Inflammatory macrophage treated with lipopolysaccharide for 1 hour (primary cell): ENCODE results near the gene ARL15.

Experiments
- DNase-seq, 2 donors: peaks; one replicate each; pipeline ENCODE4 v3.0.0-alpha.2; 2020 to 2022

ARL15 gene

GRCh38 chr5:54282876-54283275, 27.5 kb downstream of the ARL15 start:
- no peak for DNase-seq

GRCh38 chr5:54281960-54282692, 28.2 kb downstream of the ARL15 start:
- no peak for DNase-seq

GRCh38 chr5:54279960-54280359, 30.4 kb downstream of the ARL15 start:
- no peak for DNase-seq

GRCh38 chr5:54278979-54279717, 31.2 kb downstream of the ARL15 start:
- DNase-seq, result no peak

DNA sequence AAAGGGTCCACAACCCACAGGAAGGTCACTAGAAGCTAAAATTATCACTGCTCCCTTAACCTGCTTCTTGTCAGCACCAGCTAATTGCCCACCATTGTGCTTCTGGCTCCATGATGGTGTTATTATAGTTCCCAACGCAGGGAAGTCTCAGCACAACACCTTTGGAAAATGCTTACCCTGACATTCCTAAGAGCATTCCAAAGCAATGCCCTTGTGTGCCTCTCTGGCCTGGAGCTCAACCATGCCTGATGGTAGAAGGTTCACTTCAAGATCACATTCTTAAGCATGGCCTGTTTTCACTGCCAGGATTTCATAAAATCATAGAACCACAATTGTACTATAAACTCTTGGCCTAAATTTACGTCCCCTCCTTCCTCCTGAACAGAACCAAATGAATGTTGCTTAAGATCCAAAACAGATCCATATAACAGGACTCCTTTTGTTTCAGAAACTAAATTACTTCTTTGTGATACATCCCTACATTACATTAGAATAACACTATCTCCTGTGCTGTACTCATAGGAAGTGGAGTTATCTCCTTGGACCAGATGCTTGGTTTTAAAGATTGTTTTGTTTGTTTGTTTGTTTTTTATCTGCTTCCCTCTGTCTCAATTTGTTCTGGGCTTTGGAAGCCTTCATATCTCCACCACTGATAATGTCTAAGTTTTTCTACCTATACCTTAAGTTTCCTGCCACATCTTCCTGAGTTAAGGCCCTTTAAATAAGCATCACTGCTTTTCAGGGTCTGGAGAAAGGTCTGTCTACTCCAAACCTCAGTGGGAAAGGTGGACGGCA, 32.1 kb downstream of the ARL15 start:
- DNase-seq, result no peak

DNA sequence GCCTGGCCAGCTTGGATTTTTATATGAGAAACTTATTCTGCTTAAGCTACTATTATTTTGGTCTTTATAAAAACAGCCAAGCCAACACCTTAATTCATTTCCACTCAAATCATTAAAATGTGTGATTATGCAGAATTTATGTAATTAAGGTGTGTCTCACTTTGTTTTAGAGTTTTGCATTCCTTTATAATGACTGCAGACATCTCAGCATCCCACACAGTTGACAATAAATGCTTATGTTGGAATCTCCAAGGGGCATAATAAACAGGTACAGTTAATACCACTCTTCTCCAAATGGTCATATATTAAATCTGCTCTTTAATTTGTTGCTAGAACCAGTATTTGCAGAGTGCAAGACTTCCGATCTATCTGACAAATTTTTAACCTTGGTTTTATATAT, 34.3 kb downstream of the ARL15 start:
- no peak for DNase-seq

DNA sequence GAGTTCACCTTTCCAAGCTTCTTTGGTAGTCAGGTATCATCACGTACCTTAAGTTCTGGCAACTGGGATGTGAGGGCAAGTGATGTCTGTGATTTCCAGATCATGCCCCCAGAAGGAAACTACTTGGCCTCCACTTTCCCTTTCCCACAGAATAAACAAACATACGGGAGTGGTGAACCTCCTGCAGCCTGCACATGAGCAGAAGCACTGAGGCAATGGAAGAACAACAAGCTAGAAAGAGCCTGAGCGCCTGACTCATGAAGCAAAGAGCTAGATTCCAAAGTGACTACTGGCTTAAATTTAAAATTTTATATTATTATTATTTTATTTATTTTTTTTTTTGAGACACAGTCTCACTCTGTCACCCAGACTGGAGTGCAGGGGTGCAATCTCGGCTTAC, 35.0 kb downstream of the ARL15 start:
- DNase-seq, result no peak

DNA sequence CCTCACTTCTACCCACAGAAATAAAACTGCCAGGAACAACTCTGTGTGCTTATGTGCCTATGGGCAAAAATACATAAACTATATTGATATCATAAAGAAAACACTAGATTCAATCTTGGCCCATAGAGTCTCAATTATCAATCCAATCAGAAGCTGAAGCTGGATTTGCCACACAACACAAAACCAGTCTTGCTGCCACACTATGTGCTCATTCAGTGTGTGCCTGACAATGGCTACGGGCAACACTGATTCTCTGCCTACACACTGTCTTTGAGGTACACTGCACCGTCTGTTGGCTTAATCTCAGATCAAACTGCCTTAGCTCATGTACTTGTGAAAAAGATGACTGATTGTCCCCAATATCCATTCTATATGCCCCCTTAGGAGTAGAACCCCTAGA, 35.4 kb downstream of the ARL15 start:
- no peak for DNase-seq

- DNase-seq, result no peak
Measured at GRCh38 chr5:54273715-54274114, 36.7 kb downstream of the ARL15 start.

DNA sequence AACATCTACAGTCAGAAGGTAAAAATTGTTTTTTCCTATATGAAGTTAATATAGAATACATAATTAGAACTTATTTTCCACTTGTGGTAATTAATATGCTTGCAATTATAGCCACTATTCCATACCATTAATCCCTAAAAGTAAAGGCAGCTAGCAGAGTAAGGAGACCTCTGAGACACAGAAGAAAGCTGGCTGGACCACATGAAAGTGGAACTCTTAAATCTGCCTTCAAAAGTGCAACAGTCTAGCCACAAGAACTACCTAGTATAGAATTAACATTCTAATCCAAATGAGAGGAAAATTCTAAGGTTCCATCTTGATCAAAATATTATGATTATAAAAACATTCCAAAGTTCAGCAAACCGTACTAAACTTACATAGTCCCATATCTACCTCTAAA, 37.6 kb downstream of the ARL15 start:
- DNase-seq, result no peak

DNA sequence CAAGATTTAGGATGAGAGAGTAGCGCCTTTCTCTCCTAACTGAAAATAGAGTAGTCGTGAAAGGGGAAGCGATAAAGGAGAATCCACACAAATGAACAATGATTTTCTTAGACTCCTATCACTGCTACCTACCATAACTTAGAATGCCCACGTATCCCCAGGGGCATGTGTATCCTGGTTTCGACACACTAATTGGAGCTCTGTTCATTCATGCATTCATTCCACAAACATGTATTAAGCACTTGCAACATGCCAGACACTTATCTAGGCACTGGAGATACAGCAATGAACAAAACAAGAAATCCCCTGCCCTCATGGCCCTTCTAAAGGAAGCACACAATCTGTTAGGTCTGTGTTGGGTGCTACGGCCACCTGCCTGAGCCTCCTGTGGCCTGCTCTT, 40.0 kb downstream of the ARL15 start:
- no peak for DNase-seq

DNA sequence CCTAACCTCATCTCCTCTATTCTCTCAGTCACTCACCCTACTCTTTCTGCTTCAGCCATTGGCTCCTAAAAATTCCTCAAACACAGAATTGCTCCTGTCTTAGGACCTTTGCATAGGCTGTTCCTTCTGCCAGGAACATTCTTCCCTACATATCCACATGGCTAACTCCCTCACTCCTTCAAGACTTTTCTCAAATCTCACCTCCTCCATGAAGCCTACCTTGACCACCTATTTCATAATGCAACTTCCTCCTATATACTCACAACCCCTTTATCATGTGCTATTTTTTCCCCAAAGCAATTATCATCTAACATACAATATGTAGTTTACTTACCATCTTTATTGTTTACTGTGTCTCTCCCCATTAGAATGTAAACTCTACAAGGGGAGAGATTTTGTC, 45.8 kb downstream of the ARL15 start:
- no peak for DNase-seq

DNA sequence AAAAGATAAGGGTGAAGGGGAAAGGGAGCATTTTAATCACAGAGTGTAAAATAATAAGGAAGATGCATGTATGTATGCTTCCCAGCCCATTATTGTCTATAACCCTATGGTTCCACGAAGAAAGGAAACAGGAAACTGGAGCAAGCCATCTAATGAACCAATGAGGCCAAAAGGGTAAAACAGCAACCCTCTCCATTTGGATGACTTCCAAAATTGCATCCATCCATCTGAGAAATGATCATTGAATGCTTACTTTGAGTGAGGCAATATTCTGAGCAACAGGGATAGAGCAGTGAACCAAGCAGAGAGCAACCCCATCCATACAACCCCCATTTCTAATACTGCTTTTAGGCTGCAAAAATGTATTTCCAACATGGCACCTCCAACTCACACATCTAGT, 46.9 kb downstream of the ARL15 start:
- DNase-seq, result no peak

GRCh38 chr5:54261596-54261995, 48.8 kb downstream of the ARL15 start:
- no peak for DNase-seq

DNA sequence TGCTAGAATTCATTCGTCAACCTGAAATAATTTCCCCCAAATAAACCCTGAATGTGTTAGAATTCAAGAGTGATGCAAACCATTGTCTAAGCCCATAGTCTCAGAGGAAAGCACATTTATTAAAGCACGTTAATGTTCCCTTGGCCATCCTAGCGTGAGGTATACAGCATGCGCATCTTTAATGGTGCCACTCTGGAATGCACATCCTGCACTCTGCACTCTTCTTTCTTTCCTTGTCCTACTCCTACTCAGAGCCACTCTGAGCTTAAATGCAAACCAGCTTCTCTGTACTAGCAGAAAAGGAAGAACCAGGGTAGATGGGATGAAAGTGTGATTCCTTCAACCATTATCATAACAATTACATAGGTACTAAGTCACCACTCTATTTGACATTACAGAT, 50.4 kb downstream of the ARL15 start:
- no peak for DNase-seq

GRCh38 chr5:54259090-54259489, 51.3 kb downstream of the ARL15 start:
- DNase-seq, result no peak

DNA sequence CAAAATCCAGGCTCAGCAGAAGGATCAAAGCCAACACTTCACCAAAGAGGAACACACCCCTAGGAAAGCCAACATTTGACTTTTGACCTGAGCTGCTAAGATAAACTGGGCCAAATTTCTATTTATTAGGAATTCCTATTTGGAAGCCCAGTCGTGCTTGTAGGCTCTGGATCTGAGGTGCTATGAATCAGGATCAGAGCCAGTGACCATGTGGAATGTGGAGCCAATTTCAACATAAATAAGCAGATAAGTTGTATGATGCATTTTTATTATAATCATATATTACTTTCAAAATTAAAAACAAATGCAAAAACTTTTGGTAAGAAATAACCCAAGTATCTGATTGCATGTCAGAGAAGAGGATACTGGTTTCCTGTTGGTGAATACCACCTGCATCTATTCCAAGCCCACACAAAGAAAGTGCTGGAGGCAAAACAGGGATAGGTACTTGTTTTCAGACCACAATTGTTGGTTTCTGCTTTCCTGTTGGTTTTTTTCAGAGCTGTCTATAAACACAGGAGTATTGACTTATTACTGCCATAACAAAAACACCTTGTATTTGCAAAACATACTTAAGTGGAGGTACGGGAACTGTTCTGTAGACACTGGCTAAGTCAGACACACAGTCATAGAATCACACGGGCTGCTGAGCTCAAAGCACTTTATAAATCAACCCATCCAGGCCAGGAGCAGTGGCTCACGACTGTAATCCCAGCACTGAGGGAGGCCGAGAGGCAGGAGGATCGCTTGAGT, 52.8 kb downstream of the ARL15 start:
- no peak for DNase-seq

GRCh38 chr5:54254482-54255198, 55.7 kb downstream of the ARL15 start:
- DNase-seq, result no peak

GRCh38 chr5:54251981-54252380, 58.4 kb downstream of the ARL15 start:
- DNase-seq, result no peak

DNA sequence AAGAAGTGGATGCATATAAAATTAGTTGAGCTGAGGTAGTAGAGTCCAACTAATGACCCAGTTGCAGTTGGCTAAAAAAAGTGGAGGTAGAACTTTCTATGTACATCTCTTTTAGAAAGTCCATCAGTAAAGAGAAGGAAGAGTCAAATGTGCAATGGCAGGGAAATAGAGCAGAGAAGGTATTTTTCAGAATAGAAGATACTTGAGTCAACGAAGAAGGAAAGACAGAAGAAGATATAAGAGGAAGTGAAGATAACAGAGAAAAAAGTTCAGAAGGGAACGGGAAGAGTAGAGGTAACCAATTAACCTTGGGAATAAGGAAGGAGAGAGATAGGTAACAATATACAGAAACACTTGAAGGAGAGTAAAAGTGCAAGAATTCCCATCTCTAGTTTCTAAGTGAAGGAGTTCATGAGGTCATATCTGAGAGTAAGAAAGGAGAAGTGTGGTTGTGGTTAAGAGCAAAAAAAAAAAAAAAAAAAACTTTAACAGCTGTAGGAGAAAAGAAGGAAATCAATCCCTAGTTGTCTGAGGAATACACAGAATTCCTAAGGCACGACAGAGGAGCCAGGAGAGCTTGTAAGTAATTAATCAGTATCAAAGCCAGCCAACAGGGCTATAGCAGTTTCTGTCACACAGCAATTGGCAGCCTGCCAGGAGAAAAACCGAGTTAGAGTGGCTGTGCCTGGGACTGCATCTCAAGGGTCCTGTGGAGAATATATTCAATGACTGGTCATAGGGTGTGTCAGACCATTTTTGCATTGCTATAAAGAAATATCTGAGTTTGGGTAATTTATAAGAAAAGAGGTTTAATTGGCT, 61.0 kb downstream of the ARL15 start:
- peak; percentile 35 to 51 for DNase-seq

DNA sequence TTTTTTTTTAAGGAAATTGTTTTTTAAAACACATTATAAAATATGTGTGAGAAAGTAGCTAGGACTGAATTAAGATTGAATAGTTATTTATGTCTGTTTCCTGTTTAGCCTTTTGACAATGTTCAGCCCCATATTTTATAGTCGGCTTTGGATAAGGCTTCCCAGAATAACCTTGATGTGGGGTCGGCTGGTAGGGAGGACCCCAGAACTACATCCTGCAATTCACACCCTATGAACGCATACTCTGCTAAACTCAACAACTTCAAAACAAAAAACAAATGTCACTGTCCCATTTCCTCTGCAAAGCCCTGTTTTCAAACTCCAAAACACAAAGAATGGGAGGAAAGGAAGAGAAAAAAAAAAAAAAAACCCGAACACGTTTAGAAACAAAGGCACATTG, 63.1 kb downstream of the ARL15 start:
- DNase-seq, result no peak
